HepG2 (cell line): ENCODE data around the gene DSC2.

Experiments used
- CHD4 ChIP-seq: fragments of 200-600 bp; sonication (generic); IDR thresholded peaks from 2 replicates; pipeline ENCODE4 v1.7.0; 2017; ENCODE audit warnings: mild to moderate bottlenecking, low read length, borderline replicate concordance
- TAF1 ChIP-seq: sonication (generic); formaldehyde crosslinking; IDR thresholded peaks from 2 replicates; pipeline ENCODE4 v1.4.0; 2020; ENCODE audit warnings: missing genetic modification reagents
- ZNF354B ChIP-seq: sonication (generic); formaldehyde crosslinking; IDR thresholded peaks from 2 replicates; pipeline ENCODE4 v1.8.0; 2022; ENCODE audit warnings: mild to moderate bottlenecking, missing genetic modification reagents

DNA sequence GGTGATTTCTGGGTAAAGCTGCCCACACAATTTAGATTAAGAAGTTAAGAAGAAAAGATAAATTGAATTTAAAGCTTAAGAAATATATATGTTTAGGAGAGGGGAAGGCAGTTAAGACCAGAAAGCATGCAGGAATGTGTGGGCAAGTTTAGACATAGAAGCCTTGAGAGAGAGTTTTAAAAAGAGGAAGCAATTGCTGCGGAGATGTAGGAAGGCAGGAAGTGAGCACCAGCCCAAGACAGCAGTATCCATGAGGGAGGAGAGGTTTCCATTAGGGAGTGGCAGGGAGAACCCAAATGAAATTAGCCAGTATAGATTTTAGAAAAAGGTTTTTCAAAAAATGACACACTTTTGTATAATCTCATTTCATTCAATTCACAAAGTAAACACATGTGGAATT is 24.3 kb downstream of the DSC2 start:
- no peak for TF ChIP-seq TAF1 (CRISPR knock-in tag)
- no peak for TF ChIP-seq CHD4
- no peak for TF ChIP-seq ZNF354B
